ENCODE data around the gene FAM234A.
"Not testable (repeated sequence)": the region's sequence is repeated elsewhere in the genome, so short reads cannot be mapped to it uniquely, and the experiment has no call there.

The FAM234A gene

GRCh38 chr16:239948-240277, 5.3 kb downstream of the FAM234A start:
- peak; percentile 27 for DNase-seq

GRCh38 chr16:240559-240958, 5.9 kb downstream of the FAM234A start:
- no peak for DNase-seq

GRCh38 chr16:242281-242680, 7.7 kb downstream of the FAM234A start:
- no peak for DNase-seq

- no peak for DNase-seq
Measured at GRCh38 chr16:243348-243747, 8.7 kb downstream of the FAM234A start.

GRCh38 chr16:245105-245504, 10.5 kb downstream of the FAM234A start:
- no peak for DNase-seq

GRCh38 chr16:247027-247426, 12.4 kb downstream of the FAM234A start:
- DNase-seq: no peak

- no peak for DNase-seq
Measured at GRCh38 chr16:249431-249830, 14.8 kb downstream of the FAM234A start.

- peak; percentile 66 for DNase-seq
Measured at GRCh38 chr16:252366-253337, 18.0 kb downstream of the FAM234A start.

GRCh38 chr16:253833-254232, 19.2 kb downstream of the FAM234A start:
- no peak for DNase-seq

- DNase-seq: no peak
Measured at GRCh38 chr16:254461-254860, 19.8 kb downstream of the FAM234A start.

- no peak for DNase-seq
Measured at GRCh38 chr16:255183-255582, 20.6 kb downstream of the FAM234A start.

- not testable (repeated sequence) for DNase-seq
Measured at GRCh38 chr16:258091-258490, 23.5 kb downstream of the FAM234A start.

GRCh38 chr16:259226-259625, 24.6 kb downstream of the FAM234A start:
- DNase-seq: no peak

GRCh38 chr16:259814-260253, 25.2 kb downstream of the FAM234A start:
- no peak for DNase-seq

GRCh38 chr16:260326-260725, 25.7 kb downstream of the FAM234A start:
- no peak for DNase-seq

GRCh38 chr16:261031-261691, 26.5 kb downstream of the FAM234A start:
- no peak for DNase-seq

GRCh38 chr16:262121-262745, 27.6 kb downstream of the FAM234A start:
- no peak for DNase-seq

GRCh38 chr16:263182-263774, 28.7 kb downstream of the FAM234A start:
- DNase-seq: no peak

- no peak for DNase-seq
Measured at GRCh38 chr16:263944-264343, 29.3 kb downstream of the FAM234A start.

- DNase-seq: no peak
Measured at GRCh38 chr16:264440-264951, 29.9 kb downstream of the FAM234A start.

GRCh38 chr16:265002-265529, 30.4 kb downstream of the FAM234A start:
- DNase-seq: no peak

- no peak for DNase-seq
Measured at GRCh38 chr16:265711-266110, 31.1 kb downstream of the FAM234A start.
